ENCODE data around the gene ERP27.

ERP27 gene

GRCh38 chr12:14934511-14934910 is 3.8 kb downstream of the ERP27 start:
- DNase-seq = no peak

GRCh38 chr12:14931791-14932560 is 6.4 kb downstream of the ERP27 start:
- DNase-seq = no peak

- DNase-seq = no peak
These were observed 7.0 kb downstream of the ERP27 start for GRCh38 chr12:14931359-14931758.

- DNase-seq = no peak
These were observed 8.0 kb downstream of the ERP27 start for GRCh38 chr12:14930299-14930698.

GRCh38 chr12:14928931-14929330 is 9.4 kb downstream of the ERP27 start:
- no peak for DNase-seq

- no peak for DNase-seq
These were observed 11.1 kb downstream of the ERP27 start for GRCh38 chr12:14927267-14927666.

- DNase-seq = no peak
These were observed 13.8 kb downstream of the ERP27 start for GRCh38 chr12:14924541-14924940.

- no peak for DNase-seq
These were observed 14.4 kb downstream of the ERP27 start for GRCh38 chr12:14923944-14924343.

GRCh38 chr12:14921218-14921617 is 17.1 kb downstream of the ERP27 start:
- no peak for DNase-seq

GRCh38 chr12:14920475-14921126 is 17.7 kb downstream of the ERP27 start:
- no peak for DNase-seq

GRCh38 chr12:14919455-14919854 is 18.9 kb downstream of the ERP27 start:
- no peak for DNase-seq

- no peak for DNase-seq
These were observed 22.6 kb downstream of the ERP27 start for GRCh38 chr12:14915736-14916135.

GRCh38 chr12:14913381-14913781 is 25.0 kb downstream of the ERP27 start:
- no peak for DNase-seq

GRCh38 chr12:14911131-14911530 is 27.2 kb downstream of the ERP27 start:
- DNase-seq = no peak

GRCh38 chr12:14910090-14910915 is 28.0 kb downstream of the ERP27 start:
- DNase-seq = no peak

- DNase-seq = no peak
These were observed 30.4 kb downstream of the ERP27 start for GRCh38 chr12:14907953-14908352.

GRCh38 chr12:14906114-14906513 is 32.2 kb downstream of the ERP27 start:
- DNase-seq = no peak

- DNase-seq = no peak
These were observed 32.9 kb downstream of the ERP27 start for GRCh38 chr12:14905269-14906004.

- no peak for DNase-seq
These were observed 33.5 kb downstream of the ERP27 start for GRCh38 chr12:14904854-14905253.

- DNase-seq = no peak
These were observed 34.8 kb downstream of the ERP27 start for GRCh38 chr12:14903386-14904098.

GRCh38 chr12:14902465-14902864 is 35.9 kb downstream of the ERP27 start:
- DNase-seq = no peak

GRCh38 chr12:14901228-14901562 is 37.1 kb downstream of the ERP27 start:
- DNase-seq = no peak
